ENCODE results near the gene ADCY7. TPM values are rescaled to one million over a fixed set of nuclear protein-coding genes. Genes with fewer than 3 reads are reported as not detected.
"Not testable (repeated sequence)": the region's sequence is repeated elsewhere in the genome, so short reads cannot be mapped to it uniquely, and the experiment has no call there.

ADCY7 gene
- total and polyA plus RNA-seq, 2 experiments from 2014 or later: 3.9 to 4.4 TPM

DNA sequence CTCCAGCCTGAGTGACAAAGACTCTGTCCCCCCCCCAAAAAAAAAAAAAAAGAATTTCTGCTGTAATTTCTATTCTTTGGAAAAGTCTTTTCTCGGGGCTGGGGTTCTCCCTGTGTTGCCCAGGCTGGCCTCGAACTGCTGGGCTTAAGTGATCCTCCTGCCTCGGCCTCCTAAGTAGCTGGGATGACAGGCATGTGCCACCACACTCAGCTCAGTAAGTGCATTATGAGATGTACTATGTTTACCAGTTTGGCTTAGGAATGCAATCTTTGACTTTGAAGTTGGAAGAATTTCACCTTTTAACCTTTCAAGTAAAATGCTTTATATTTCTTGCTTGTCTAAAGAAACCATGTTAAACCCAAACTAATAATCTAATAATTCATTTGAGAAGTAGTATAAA, 28.0 kb upstream of the ADCY7 start:
- whole genome bisulfite sequencing (ENCODE audit: low lambda C conversion rate, missing lambda C conversion rate): 76% methylated on average over 3 of the region's 3 CpGs
- DNase-seq (ENCODE audit: low spot score): no peak
- no peak overlapping the region for H3K27ac ChIP-seq
- H4K20me1 ChIP-seq (ENCODE audit: insufficient read depth, poor library complexity, severe bottlenecking): no peaks in the 10 kb centered on the region
- H3K4me2 ChIP-seq: no peak overlapping the region
- no peaks in the 10 kb centered on the region for H3K9me2 ChIP-seq (replicated peaks; ENCODE audit: insufficient read depth)
- H2AFZ ChIP-seq: no peak overlapping the region
- no peaks in the 10 kb centered on the region for H3K36me3 ChIP-seq (replicated peaks; ENCODE audit: insufficient read depth, low read depth)
- TF ChIP-seq, protein P1, sequence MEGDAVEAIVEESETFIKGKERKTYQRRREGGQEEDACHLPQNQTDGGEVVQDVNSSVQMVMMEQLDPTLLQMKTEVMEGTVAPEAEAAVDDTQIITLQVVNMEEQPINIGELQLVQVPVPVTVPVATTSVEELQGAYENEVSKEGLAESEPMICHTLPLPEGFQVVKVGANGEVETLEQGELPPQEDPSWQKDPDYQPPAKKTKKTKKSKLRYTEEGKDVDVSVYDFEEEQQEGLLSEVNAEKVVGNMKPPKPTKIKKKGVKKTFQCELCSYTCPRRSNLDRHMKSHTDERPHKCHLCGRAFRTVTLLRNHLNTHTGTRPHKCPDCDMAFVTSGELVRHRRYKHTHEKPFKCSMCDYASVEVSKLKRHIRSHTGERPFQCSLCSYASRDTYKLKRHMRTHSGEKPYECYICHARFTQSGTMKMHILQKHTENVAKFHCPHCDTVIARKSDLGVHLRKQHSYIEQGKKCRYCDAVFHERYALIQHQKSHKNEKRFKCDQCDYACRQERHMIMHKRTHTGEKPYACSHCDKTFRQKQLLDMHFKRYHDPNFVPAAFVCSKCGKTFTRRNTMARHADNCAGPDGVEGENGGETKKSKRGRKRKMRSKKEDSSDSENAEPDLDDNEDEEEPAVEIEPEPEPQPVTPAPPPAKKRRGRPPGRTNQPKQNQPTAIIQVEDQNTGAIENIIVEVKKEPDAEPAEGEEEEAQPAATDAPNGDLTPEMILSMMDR (IDR thresholded peaks at IDR 0.05; ENCODE audit: poor library complexity): no peak
- TF ChIP-seq EZH2 (IDR thresholded peaks at IDR 0.05; ENCODE audit: borderline replicate concordance): no peak
- no peak for TF ChIP-seq EZH2phosphoT487 (IDR thresholded peaks at IDR 0.05; ENCODE audit: low read depth, severe bottlenecking, unreplicated experiment)
- H3K4me1 ChIP-seq (ENCODE audit: insufficient read depth): no peaks in the 10 kb centered on the region
- H3K27me3 ChIP-seq: no peaks in the 10 kb centered on the region
- H3K9me3 ChIP-seq (ENCODE audit: low read depth): no peaks in the 10 kb centered on the region
- H3K4me3 ChIP-seq: no peak overlapping the region
- H3K79me2 ChIP-seq: no peaks in the 10 kb centered on the region

DNA sequence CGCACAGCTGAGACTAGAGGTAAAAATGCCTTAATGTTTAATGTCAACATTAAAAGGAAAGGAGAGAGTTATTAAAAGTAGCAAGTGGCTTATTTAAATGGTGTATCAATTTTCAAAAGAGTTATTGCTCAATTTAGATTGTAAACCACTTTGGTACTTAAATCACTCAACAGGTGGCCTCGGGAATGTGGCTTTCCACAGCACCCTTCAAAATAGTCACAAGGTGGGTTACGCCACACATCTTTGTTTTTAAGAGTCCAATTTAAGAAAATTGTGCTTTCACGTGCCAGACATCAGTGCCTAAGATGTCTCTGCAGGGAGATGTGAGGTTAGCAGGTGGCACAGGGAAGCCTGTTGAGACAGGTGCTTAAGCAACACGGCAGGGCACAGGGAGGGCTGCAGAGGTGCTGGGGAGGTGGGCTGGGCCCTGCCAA, 27.5 kb upstream of the ADCY7 start:
- Histone ChIP-seq H3K36me3 (replicated peaks; ENCODE audit: insufficient read depth, low read depth) (no peaks in the 10 kb centered on the region), H3K4me1 (ENCODE audit: insufficient read depth) (no peaks in the 10 kb centered on the region), H2AFZ (no peak overlapping the region), H3K4me2 (no peak overlapping the region), H3K27ac (no peak overlapping the region), H4K20me1 (ENCODE audit: insufficient read depth, poor library complexity, severe bottlenecking) (no peaks in the 10 kb centered on the region), H3K4me3 (no peak overlapping the region), H3K79me2 (no peaks in the 10 kb centered on the region), H3K9me2 (replicated peaks; ENCODE audit: insufficient read depth) (no peaks in the 10 kb centered on the region), H3K27me3 (no peaks in the 10 kb centered on the region), H3K9me3 (ENCODE audit: low read depth) (no peaks in the 10 kb centered on the region)
- WGBS (ENCODE audit: low lambda C conversion rate, missing lambda C conversion rate): 68% methylated on average over 5 of the region's 5 CpGs
- TF ChIP-seq EZH2 (IDR thresholded peaks at IDR 0.05; ENCODE audit: borderline replicate concordance) (no peak), EZH2phosphoT487 (IDR thresholded peaks at IDR 0.05; ENCODE audit: low read depth, severe bottlenecking, unreplicated experiment) (no peak)
- TF ChIP-seq, protein P1 (IDR thresholded peaks at IDR 0.05; ENCODE audit: poor library complexity): no peak
- DNase-seq (ENCODE audit: low spot score): no peak

- not testable (repeated sequence) for H3K36me3 ChIP-seq (replicated peaks; ENCODE audit: insufficient read depth, low read depth); H2AFZ ChIP-seq; H3K79me2 ChIP-seq; H3K4me2 ChIP-seq; H3K4me3 ChIP-seq; H3K9me3 ChIP-seq (ENCODE audit: low read depth); H3K27me3 ChIP-seq; H3K9me2 ChIP-seq (replicated peaks; ENCODE audit: insufficient read depth); H4K20me1 ChIP-seq (ENCODE audit: insufficient read depth, poor library complexity, severe bottlenecking); H3K27ac ChIP-seq; H3K4me1 ChIP-seq (ENCODE audit: insufficient read depth); DNase-seq (ENCODE audit: low spot score)
- WGBS (ENCODE audit: low lambda C conversion rate, missing lambda C conversion rate): 80% methylated on average over 6 of the region's 6 CpGs
Observed at GRCh38 chr16:50243024-50243423, 23.3 kb upstream of the ADCY7 start.

DNA sequence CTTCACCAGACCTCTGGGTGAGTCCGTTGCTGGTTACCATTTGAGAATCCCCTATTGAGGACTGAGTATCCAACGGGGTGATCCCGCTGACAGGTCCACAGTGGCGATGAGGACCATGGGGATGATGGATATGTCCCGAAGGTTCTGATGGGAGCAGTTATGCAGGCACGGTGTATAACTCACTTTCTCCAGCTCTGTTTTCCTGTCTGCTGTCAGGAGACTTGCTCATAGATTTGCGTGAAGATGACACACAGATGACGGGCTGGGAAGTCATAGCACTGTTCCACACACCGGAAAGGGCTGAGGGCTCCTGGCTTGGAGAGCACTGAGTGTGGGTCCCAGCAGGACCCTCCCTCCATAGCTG, 22.2 kb upstream of the ADCY7 start:
- WGBS (ENCODE audit: low lambda C conversion rate, missing lambda C conversion rate): 90% methylated on average over 9 of the region's 9 CpGs
- Histone ChIP-seq H3K9me2 (replicated peaks; ENCODE audit: insufficient read depth) (no peaks in the 10 kb centered on the region), H3K27me3 (no peaks in the 10 kb centered on the region), H3K4me3 (no peak overlapping the region), H4K20me1 (ENCODE audit: insufficient read depth, poor library complexity, severe bottlenecking) (no peaks in the 10 kb centered on the region), H3K79me2 (no peaks in the 10 kb centered on the region), H3K4me2 (no peak overlapping the region), H2AFZ (no peak overlapping the region), H3K36me3 (replicated peaks; ENCODE audit: insufficient read depth, low read depth) (no peaks in the 10 kb centered on the region), H3K4me1 (ENCODE audit: insufficient read depth) (peaks cover 8% of the 10 kb centered on the region), H3K27ac (no peak overlapping the region), H3K9me3 (ENCODE audit: low read depth) (no peaks in the 10 kb centered on the region)
- DNase-seq (ENCODE audit: low spot score): no peak
- TF ChIP-seq, protein P1 (IDR thresholded peaks at IDR 0.05; ENCODE audit: poor library complexity): no peak
- TF ChIP-seq EZH2 (IDR thresholded peaks at IDR 0.05; ENCODE audit: borderline replicate concordance) (no peak), EZH2phosphoT487 (IDR thresholded peaks at IDR 0.05; ENCODE audit: low read depth, severe bottlenecking, unreplicated experiment) (no peak)
